Thoracic aorta (tissue), 2 donors: ENCODE data around the gene MAP3K4. TPM values are rescaled to one million over a fixed set of nuclear protein-coding genes. Genes with fewer than 3 reads are reported as not detected.

Experiments
- ATAC-seq: fragments of 150-250 bp; one replicate; pipeline ENCODE4 v1.8.0; 2017; ENCODE audit warnings: low read depth; ENCODE audit not compliant: insufficient number of reproducible peaks, low FRiP score
- DNase-seq: peaks from one replicate; pipeline ENCODE4 v3.0.0-alpha.2; 2020; ENCODE audit warnings: low spot score
- H3K27ac ChIP-seq, 2 donors: fragments of 200-600 bp; sonication (generic); 1 replicate in 1 of 2; 2 replicates in 1 of 2; pipeline ENCODE4 v1.5.1; 2016; ENCODE audit warnings: mild to moderate bottlenecking in 2 of 2, moderate library complexity in 2 of 2
- H3K27me3 ChIP-seq: fragments of 200-600 bp; sonication (generic); replicated peaks from 2 replicates; pipeline ENCODE4 v1.6.0; 2016; ENCODE audit warnings: mild to moderate bottlenecking; ENCODE audit not compliant: insufficient read depth
- H3K36me3 ChIP-seq: fragments of 200-600 bp; sonication (generic); one replicate; pipeline ENCODE4 v1.5.1; 2016
- H3K4me1 ChIP-seq, 2 donors: fragments of 200-600 bp; sonication (generic); 1 replicate in 1 of 2; 2 replicates in 1 of 2; pipeline versions ENCODE4 v1.5.1 to v1.6.0; 2016; ENCODE audit warnings: low read depth in 2 of 2, mild to moderate bottlenecking in 1 of 2; ENCODE audit not compliant: control insufficient read depth in 1 of 2
- H3K4me3 ChIP-seq: fragments of 200-600 bp; sonication (generic); 2 replicates; pipeline ENCODE4 v1.5.1; 2016; ENCODE audit warnings: mild to moderate bottlenecking
- H3K9me3 ChIP-seq: fragments of 200-600 bp; sonication (generic); 2 replicates; pipeline ENCODE4 v1.5.1; 2016
- total RNA-seq, 2 donors: library from RNA; depleted of rRNA; stranded (reverse); fragments of >200 nt; gene quantifications; one replicate each; pipeline versions ENCODE4 v1.1.0 to v1.2.3, GENCODE V29; 2016
- TF ChIP-seq, protein P1 (sequence below): fragments of 200-600 bp; sonication (generic); IDR thresholded peaks from one replicate; pipeline ENCODE4 v1.5.1; 2019; ENCODE audit warnings: antibody characterized with exemption

MAP3K4 gene
- total RNA-seq, 2 donors from 2014 or later: 22.6 to 25.3 TPM

GRCh38 chr6:161166176-161166575, 174.6 kb downstream of the MAP3K4 start:
- peaks cover 9% of the 10 kb centered on the region for H3K36me3 ChIP-seq
- no peaks in the 10 kb centered on the region for H3K27me3 ChIP-seq
- DNase-seq (no peak), ATAC-seq (no peak)
- H3K27ac ChIP-seq: no peak overlapping the region
- peaks cover 6 to 20% of the 10 kb centered on the region in 2 donors for H3K4me1 ChIP-seq
- no peak overlapping the region for H3K4me3 ChIP-seq
- TF ChIP-seq, protein P1, sequence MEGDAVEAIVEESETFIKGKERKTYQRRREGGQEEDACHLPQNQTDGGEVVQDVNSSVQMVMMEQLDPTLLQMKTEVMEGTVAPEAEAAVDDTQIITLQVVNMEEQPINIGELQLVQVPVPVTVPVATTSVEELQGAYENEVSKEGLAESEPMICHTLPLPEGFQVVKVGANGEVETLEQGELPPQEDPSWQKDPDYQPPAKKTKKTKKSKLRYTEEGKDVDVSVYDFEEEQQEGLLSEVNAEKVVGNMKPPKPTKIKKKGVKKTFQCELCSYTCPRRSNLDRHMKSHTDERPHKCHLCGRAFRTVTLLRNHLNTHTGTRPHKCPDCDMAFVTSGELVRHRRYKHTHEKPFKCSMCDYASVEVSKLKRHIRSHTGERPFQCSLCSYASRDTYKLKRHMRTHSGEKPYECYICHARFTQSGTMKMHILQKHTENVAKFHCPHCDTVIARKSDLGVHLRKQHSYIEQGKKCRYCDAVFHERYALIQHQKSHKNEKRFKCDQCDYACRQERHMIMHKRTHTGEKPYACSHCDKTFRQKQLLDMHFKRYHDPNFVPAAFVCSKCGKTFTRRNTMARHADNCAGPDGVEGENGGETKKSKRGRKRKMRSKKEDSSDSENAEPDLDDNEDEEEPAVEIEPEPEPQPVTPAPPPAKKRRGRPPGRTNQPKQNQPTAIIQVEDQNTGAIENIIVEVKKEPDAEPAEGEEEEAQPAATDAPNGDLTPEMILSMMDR: no peak
- H3K9me3 ChIP-seq: no peaks in the 10 kb centered on the region

DNA sequence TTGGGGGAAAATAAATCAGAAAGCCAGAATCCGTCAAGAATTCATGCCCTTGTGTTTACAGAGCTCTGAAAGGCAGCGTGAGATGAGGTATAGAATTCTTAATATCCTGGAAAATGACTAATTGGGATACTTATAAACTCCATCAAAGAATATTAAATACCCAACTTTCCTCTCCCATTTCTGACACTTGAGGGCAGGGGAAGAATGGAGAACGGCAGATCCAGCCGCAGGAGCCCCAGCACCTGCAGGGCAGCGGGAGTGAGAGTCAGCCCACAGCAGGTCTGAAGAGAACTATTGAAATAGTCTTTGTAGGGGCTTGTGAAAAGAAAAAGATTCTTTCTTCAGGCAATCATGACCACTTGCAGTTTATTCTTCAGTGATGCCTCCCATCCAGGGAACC, 175.1 kb downstream of the MAP3K4 start:
- H3K27me3 ChIP-seq: no peaks in the 10 kb centered on the region
- TF ChIP-seq, protein P1: no peak
- H3K4me3 ChIP-seq: no peak overlapping the region
- DNase-seq (no peak), ATAC-seq (no peak)
- H3K36me3 ChIP-seq: peaks cover 9% of the 10 kb centered on the region
- H3K27ac ChIP-seq: no peak overlapping the region
- peaks cover 6 to 20% of the 10 kb centered on the region in 2 donors for H3K4me1 ChIP-seq
- H3K9me3 ChIP-seq: no peaks in the 10 kb centered on the region
